ENCODE results near the gene MAST2.

GRCh38 chr1:46053734-46054133, 250.3 kb downstream of the MAST2 start:
- TF ChIP-seq GATAD1 (CRISPR knock-in tag; IDR thresholded peaks at IDR 0.05) (no peak), BHLHE40 (IDR thresholded peaks at IDR 0.05; ENCODE audit: low read length) (no peak)
- TF ChIP-seq, protein P1, sequence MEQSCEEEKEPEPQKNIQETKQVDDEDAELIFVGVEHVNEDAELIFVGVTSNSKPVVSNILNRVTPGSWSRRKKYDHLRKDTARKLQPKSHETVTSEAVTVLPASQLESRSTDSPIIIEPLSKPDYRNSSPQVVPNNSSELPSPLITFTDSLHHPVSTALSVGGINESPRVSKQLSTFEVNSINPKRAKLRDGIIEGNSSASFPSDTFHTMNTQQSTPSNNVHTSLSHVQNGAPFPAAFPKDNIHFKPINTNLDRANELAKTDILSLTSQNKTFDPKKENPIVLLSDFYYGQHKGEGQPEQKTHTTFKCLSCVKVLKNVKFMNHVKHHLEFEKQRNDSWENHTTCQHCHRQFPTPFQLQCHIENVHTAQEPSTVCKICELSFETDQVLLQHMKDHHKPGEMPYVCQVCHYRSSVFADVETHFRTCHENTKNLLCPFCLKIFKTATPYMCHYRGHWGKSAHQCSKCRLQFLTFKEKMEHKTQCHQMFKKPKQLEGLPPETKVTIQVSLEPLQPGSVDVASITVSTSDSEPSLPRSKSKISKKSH (CRISPR knock-in tag; IDR thresholded peaks at IDR 0.05; ENCODE audit: borderline replicate concordance): no peak
- TF ChIP-seq, protein P2, sequence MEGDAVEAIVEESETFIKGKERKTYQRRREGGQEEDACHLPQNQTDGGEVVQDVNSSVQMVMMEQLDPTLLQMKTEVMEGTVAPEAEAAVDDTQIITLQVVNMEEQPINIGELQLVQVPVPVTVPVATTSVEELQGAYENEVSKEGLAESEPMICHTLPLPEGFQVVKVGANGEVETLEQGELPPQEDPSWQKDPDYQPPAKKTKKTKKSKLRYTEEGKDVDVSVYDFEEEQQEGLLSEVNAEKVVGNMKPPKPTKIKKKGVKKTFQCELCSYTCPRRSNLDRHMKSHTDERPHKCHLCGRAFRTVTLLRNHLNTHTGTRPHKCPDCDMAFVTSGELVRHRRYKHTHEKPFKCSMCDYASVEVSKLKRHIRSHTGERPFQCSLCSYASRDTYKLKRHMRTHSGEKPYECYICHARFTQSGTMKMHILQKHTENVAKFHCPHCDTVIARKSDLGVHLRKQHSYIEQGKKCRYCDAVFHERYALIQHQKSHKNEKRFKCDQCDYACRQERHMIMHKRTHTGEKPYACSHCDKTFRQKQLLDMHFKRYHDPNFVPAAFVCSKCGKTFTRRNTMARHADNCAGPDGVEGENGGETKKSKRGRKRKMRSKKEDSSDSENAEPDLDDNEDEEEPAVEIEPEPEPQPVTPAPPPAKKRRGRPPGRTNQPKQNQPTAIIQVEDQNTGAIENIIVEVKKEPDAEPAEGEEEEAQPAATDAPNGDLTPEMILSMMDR (CRISPR knock-in tag; IDR thresholded peaks at IDR 0.05): no peak

Data from HepG2 (cell line).